ENCODE results near the gene SCPEP1.

SCPEP1 gene

DNA sequence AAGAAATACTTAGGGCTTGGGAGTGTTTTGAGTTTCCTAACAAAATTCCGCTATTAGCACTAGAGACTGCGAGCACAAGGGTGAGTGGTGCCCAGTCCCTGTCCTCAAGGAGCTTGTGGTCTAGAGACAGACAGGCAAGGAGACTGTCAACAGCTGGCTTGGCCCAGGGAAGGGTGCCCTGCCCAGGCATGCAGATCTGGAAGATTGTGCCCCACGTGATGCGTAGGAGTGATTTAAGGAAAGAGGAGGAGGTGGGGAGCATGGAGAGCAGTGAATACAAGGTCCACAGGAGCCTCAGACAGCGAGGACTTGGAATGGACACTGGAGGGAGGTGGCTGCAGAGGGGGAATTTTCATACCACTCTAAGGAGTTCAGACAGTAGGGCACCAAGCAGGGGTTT is 25.0 kb downstream of the SCPEP1 start:
- Mint-ChIP-seq H3K27me3 (no peaks in the 10 kb centered on the region), H3K9me3 (no peaks in the 10 kb centered on the region), H3K27ac (no peak overlapping the region), H3K4me1 (ENCODE audit: low read depth) (no peaks in the 10 kb centered on the region), H3K4me3 (no peak overlapping the region), H3K36me3 (ENCODE audit: low read depth) (peaks cover 36% of the 10 kb centered on the region)
- DNase-seq = no peak

DNA sequence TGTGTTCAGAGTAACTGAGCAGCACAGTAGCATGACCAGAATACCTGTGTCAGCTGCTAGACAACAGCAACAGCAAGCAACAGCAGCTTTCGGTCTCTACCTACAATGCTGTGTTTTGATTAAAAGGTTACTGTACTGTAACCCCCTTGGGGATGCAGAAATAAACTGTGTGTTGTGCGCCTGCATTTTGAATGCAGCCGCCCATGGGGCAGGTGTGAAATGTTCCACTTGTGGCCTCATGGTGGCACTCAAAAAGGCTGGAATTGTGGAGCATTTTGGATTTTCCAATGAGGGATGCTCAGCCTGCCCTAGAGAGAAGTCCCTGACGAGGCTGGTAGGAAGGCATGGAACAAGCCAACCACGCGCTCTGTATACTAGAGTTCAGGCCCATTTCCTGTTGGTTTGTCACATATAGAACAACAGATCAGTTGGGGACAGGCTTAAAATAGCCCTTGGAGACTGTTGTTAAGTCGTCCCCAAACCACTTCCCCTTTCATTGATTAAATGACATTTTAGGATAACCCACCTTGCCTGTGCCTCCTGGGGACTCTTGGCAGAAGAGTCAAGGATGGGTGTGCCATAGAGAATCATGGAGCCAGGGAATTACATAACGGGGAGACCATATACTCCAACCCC is 27.1 kb downstream of the SCPEP1 start:
- no peak overlapping the region for H3K27ac Mint-ChIP-seq
- no peak overlapping the region for H3K4me3 Mint-ChIP-seq
- no peaks in the 10 kb centered on the region for H3K9me3 Mint-ChIP-seq
- no peak for DNase-seq
- peaks cover 6% of the 10 kb centered on the region for H3K27me3 Mint-ChIP-seq
- H3K36me3 Mint-ChIP-seq (ENCODE audit: low read depth) = peaks cover 32% of the 10 kb centered on the region
- peaks cover 5% of the 10 kb centered on the region for H3K4me1 Mint-ChIP-seq (ENCODE audit: low read depth)

DNA sequence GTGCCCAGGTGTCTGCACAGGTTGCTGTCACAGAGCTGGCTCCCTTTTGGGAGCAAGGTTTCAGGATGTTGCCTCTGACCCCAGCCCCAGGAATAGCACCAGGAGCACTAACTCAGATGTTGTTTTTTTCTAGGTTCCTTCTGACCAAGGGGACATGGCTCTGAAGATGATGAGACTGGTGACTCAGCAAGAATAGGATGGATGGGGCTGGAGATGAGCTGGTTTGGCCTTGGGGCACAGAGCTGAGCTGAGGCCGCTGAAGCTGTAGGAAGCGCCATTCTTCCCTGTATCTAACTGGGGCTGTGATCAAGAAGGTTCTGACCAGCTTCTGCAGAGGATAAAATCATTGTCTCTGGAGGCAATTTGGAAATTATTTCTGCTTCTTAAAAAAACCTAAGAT is 28.1 kb downstream of the SCPEP1 start:
- Mint-ChIP-seq H3K9me3 (no peaks in the 10 kb centered on the region), H3K36me3 (ENCODE audit: low read depth) (peaks cover 27% of the 10 kb centered on the region), H3K27ac (no peak overlapping the region), H3K27me3 (peaks cover 6% of the 10 kb centered on the region), H3K4me1 (ENCODE audit: low read depth) (peaks cover 10% of the 10 kb centered on the region), H3K4me3 (no peak overlapping the region)
- no peak for DNase-seq

DNA sequence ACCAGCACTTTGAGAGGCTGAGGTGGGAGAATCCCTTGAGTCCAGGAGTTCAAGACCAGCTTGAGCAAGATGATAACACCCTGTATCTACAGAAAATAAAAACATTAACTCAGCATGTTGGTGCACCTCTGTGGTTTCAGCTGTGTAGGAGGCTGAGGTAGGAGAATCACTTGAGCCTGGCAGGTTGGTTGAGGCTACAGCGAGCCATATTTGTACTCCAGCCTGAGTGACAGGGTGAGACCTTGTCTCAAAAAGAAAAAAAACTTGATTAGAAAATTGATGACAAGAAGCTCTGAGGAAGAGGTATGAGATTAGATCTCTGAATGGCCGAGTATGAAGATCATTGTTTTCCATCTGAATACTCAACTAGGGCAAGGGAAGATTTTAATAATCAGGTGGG is 31.0 kb downstream of the SCPEP1 start:
- DNase-seq = no peak
- Mint-ChIP-seq H3K36me3 (ENCODE audit: low read depth) (peaks cover 8% of the 10 kb centered on the region), H3K27me3 (peaks cover 6% of the 10 kb centered on the region), H3K4me1 (ENCODE audit: low read depth) (peaks cover 10% of the 10 kb centered on the region), H3K27ac (no peak overlapping the region), H3K9me3 (no peaks in the 10 kb centered on the region), H3K4me3 (no peak overlapping the region)

DNA sequence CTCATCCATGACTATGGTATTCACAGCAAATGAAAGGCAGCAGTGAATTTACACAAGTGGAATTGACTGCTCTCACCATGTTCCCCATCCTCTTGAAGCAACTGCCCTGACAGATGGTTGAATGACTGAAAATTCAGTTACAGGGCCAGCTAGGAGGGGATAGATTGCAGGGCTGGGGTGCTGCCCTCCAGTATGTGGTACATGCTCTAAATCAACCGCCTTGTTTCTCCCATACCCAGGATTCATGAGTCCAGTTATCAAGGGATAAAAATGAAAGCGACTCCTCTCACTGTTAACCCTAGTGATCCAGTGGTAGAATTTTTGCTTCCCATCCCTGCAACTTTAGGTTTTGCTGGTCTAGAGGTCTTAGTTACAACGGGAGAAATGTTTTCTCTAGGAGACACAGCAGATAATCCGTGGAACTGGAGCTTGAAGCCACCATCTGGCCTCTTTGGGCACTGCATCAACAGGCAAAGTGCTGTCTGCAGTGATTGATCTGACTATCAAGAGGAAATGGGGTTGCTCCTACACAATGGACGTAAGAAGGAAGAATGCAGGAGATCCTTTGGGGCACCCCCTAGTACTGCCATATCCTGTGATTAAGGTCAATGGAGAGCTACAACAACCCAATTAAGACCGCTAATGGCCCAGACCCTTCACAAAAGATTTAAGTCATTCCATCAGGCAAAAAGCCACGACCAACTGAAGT is 32.0 kb downstream of the SCPEP1 start:
- peak; percentile 60 for DNase-seq
- H3K27me3 Mint-ChIP-seq = peaks cover 6% of the 10 kb centered on the region
- no peaks in the 10 kb centered on the region for H3K9me3 Mint-ChIP-seq
- peaks cover 3% of the 10 kb centered on the region for H3K36me3 Mint-ChIP-seq (ENCODE audit: low read depth)
- peak overlapping the region; percentile 0 for H3K4me3 Mint-ChIP-seq
- peaks cover 10% of the 10 kb centered on the region for H3K4me1 Mint-ChIP-seq (ENCODE audit: low read depth)
- no peak overlapping the region for H3K27ac Mint-ChIP-seq

DNA sequence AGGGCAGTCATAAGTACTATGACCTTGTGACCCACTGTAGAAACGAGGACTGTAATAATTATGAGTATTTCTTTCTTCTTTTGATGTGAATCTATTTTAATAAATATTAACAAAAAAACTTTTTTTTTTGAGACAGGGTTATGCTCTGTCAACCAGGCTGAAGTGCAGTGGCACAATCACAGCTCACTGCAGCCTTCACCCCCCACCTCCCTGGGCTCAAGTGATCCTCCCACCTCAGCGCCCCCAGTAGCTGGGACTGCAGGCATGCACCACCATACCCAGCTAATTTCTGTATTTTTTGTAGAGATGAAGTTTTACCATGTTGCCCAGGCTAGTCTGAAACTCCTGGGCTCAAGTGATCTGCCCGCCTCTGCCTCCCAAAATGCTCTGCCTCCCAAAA is 32.6 kb downstream of the SCPEP1 start:
- Mint-ChIP-seq H3K9me3 (no peaks in the 10 kb centered on the region), H3K36me3 (ENCODE audit: low read depth) (peaks cover 2% of the 10 kb centered on the region), H3K4me3 (no peak overlapping the region), H3K27me3 (peaks cover 6% of the 10 kb centered on the region), H3K27ac (no peak overlapping the region), H3K4me1 (ENCODE audit: low read depth) (peaks cover 10% of the 10 kb centered on the region)
- no peak for DNase-seq

DNA sequence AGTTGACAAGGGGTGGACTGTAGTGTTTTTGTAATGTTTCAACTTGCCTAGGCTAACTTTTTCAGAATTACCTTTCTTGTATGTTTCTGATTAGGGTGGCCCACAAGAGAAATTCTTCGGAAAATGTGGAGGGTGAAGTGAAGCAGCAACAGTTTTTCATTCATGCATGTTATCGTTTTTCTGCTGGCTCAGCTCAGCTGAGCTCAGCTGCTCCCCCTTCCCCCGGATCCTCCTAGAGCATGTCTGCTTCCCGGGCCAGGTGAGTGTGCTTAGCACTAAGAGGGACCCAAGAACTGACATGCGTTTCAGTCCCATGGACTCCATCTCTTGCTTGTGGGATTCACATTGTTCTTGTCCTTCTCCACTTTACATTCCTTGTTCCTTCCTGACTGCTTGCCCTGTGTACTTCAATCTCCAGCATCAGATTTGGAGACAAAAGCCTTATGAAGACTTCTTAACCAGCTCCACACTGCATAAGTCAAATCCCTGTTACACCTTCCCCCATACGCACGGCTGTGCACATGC is 33.6 kb downstream of the SCPEP1 start:
- Mint-ChIP-seq H3K27ac (no peak overlapping the region), H3K4me1 (ENCODE audit: low read depth) (peaks cover 10% of the 10 kb centered on the region), H3K9me3 (no peaks in the 10 kb centered on the region), H3K4me3 (no peak overlapping the region), H3K36me3 (ENCODE audit: low read depth) (peaks cover 2% of the 10 kb centered on the region), H3K27me3 (peaks cover 6% of the 10 kb centered on the region)
- DNase-seq = no peak

DNA sequence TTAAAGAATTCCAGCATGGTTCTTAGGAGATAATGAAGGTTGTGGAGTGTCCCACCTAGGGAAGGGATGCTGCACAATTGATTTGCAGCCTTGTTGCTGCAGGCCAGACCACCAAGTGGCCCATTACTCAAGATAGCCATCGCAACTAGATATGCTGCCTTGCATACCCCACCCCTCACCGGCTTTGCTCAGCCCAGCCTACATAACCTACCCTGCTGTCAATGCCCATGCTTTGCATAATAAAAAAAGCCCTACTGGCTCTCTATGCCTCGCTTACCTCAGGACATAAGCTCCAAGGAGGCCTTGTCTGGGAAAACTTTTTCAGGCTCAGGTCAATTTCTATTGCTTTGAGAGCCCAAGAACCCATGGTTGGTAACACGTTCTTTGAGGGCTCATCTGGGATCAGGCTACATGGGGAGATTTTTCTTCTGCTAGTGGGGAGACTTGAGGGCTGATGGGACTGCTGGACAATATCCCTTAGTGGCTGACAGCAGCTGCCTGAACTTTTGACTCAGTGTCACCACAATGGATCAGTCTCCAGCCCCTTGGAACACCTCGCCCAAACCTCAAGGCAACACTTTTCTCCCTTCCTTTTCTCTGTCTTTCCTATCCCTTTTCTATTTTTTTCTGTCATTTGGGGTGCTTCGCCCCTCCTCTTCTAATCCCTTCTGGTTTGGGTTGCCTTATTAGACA is 38.3 kb downstream of the SCPEP1 start:
- H3K4me3 Mint-ChIP-seq = no peak overlapping the region
- H3K9me3 Mint-ChIP-seq = no peaks in the 10 kb centered on the region
- DNase-seq = no peak
- no peaks in the 10 kb centered on the region for H3K4me1 Mint-ChIP-seq (ENCODE audit: low read depth)
- H3K27me3 Mint-ChIP-seq = peaks cover 14% of the 10 kb centered on the region
- H3K27ac Mint-ChIP-seq = no peak overlapping the region
- no peaks in the 10 kb centered on the region for H3K36me3 Mint-ChIP-seq (ENCODE audit: low read depth)

DNA sequence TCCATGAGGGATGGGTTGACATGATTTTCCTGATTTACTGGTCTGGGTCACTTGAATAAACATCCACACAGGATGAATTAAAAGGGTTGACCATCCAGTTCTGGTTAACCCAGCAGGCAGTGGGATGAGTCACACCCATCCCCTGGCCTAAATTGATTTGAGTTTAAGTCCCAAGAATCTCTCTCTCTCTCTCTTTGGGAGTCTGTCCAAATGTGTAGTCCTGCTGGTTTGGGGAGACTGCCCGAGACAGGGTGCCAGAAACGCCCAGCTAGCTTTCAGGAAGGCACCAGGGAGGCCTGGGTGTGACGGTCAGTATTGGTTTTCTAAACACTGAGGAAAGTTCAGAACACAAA is 38.8 kb downstream of the SCPEP1 start:
- Mint-ChIP-seq H3K4me1 (ENCODE audit: low read depth) (no peaks in the 10 kb centered on the region), H3K36me3 (ENCODE audit: low read depth) (no peaks in the 10 kb centered on the region)

DNA sequence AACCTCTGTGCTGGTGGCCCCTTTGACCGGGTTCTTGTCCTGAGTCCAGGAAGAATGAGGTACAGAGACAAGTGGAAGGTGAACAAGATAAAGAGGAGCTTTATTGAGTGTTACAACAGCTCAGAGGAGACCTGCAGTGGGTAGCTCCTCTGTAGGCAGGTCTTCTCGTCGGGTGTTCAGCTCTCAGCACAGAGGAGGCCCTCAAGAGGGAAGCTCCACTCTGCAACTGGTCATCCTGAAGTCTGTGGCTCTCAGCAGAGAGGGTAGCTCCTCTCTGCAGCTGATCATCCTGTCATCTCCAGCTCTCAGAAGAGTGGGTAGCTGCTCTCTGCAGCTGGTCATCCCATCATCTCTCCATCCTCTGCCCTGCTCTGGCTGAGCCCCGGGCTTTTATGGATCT is 39.7 kb downstream of the SCPEP1 start:
- Mint-ChIP-seq H3K4me1 (ENCODE audit: low read depth) (no peaks in the 10 kb centered on the region), H3K9me3 (no peaks in the 10 kb centered on the region), H3K27me3 (peaks cover 23% of the 10 kb centered on the region), H3K36me3 (ENCODE audit: low read depth) (no peaks in the 10 kb centered on the region), H3K27ac (no peak overlapping the region), H3K4me3 (no peak overlapping the region)
- DNase-seq = no peak

More for the DNA sequence above, 38.8 kb downstream of the SCPEP1 start:
- Mint-ChIP-seq H3K9me3 (no peaks in the 10 kb centered on the region), H3K27ac (no peak overlapping the region), H3K27me3 (peaks cover 20% of the 10 kb centered on the region), H3K4me3 (no peak overlapping the region)
- DNase-seq = no peak

DNA sequence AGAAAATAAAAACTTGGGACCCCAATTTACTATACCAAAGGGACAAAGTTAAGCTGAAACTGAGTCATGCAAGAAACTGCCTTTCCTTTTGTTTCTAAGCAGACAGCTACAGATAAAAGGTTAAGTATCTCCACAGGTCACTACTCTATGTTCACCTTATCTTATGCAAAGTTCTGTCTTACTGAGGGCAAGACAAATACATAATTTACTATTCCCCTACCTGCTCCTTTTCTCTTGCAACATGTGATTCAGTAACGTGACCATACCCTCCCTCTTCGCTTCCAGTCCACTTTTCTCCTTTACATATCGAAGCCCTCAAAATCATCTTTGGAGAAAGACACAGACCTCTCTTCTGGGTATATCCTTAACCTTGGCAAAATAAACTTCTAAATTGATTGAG is 42.3 kb downstream of the SCPEP1 start:
- H3K36me3 Mint-ChIP-seq (ENCODE audit: low read depth) = no peaks in the 10 kb centered on the region
- no peak overlapping the region for H3K27ac Mint-ChIP-seq
- DNase-seq = no peak
- H3K9me3 Mint-ChIP-seq = no peaks in the 10 kb centered on the region
- H3K4me1 Mint-ChIP-seq (ENCODE audit: low read depth) = no peaks in the 10 kb centered on the region
- H3K27me3 Mint-ChIP-seq = peaks cover 38% of the 10 kb centered on the region
- H3K4me3 Mint-ChIP-seq = no peak overlapping the region

DNA sequence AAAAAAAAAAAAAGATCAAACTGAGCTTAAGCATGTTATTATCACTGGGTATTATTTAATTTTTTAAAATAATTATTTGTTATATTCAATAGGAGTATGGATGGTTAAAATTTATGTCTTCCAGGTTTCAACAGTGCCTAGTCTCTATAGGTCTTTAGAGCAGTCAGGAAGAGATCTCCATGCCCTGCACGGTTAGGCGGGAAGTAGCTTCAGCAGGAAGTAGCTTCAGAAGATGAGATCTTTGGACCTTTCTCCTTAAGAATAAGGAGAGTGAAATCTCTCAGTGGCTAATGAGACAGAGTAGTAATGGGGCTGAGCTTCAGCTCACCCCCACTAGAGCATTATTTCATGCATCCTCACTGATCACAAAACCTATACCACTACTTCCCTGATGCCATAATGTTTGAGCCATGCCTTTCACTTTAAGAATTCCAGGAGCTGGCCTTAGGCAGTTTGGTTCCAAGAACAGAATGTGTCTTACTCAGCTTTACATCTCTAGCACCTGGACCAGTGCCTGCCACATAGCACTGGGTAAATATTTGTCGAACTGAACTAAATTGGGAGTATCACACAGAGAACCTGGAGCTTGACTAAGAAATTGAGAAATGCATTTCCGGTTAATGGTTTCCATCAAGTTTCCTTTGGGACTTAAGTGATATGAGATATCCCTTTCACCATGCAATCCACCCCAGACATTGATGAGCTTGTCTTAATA is 43.5 kb downstream of the SCPEP1 start:
- H3K27me3 Mint-ChIP-seq = peaks cover 38% of the 10 kb centered on the region
- H3K4me3 Mint-ChIP-seq = no peak overlapping the region
- no peaks in the 10 kb centered on the region for H3K4me1 Mint-ChIP-seq (ENCODE audit: low read depth)
- H3K27ac Mint-ChIP-seq = no peak overlapping the region
- no peak for DNase-seq
- H3K36me3 Mint-ChIP-seq (ENCODE audit: low read depth) = no peaks in the 10 kb centered on the region
- H3K9me3 Mint-ChIP-seq = peaks cover 3% of the 10 kb centered on the region

DNA sequence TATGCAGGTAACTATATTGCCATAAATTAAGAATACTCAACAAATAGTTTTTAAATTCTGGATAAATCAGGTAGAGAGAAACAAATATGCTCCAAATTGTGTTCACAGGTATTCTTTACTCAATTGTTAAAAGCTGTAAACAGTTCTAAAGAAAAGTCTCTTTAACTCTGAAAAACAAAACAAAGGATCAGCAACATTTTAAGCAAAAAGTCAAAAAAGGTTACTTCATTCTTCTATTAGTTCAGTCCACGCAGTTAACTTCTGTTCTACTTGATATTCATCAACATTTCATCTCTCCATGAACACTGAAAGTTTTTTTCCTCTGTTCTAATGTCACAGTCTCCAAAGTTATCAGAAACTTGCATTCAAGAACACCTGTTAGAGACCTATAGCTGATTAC is 47.9 kb downstream of the SCPEP1 start:
- H3K4me1 Mint-ChIP-seq (ENCODE audit: low read depth) = no peaks in the 10 kb centered on the region
- H3K4me3 Mint-ChIP-seq = no peak overlapping the region
- no peak for DNase-seq
- H3K27me3 Mint-ChIP-seq = peaks cover 33% of the 10 kb centered on the region
- no peaks in the 10 kb centered on the region for H3K36me3 Mint-ChIP-seq (ENCODE audit: low read depth)
- no peak overlapping the region for H3K27ac Mint-ChIP-seq
- H3K9me3 Mint-ChIP-seq = peaks cover 20% of the 10 kb centered on the region

DNA sequence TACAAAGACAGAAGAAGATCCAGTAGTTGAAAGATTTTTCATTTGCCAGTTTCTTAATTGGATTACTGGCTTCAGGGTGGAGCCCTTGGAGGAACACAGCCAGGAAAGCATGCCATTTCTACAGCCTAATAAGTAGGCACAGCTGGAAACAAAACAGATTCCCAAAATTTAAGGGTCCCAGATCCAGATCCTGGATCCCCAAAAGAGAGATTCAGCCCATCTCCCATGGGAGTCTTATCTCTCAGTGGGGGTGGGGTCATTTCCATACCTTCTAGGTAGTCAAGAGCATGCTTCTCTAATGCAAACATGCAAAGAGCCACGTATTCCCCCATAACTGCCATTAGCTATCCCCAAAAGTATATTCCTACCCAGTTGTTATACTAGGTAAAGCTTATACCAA is 49.9 kb downstream of the SCPEP1 start:
- H3K27ac Mint-ChIP-seq = no peak overlapping the region
- H3K27me3 Mint-ChIP-seq = peaks cover 21% of the 10 kb centered on the region
- no peak overlapping the region for H3K4me3 Mint-ChIP-seq
- H3K4me1 Mint-ChIP-seq (ENCODE audit: low read depth) = no peaks in the 10 kb centered on the region
- H3K9me3 Mint-ChIP-seq = peaks cover 20% of the 10 kb centered on the region
- H3K36me3 Mint-ChIP-seq (ENCODE audit: low read depth) = no peaks in the 10 kb centered on the region
- no peak for DNase-seq
